Stimulated activated CD4-positive, alpha-beta T cell treated with anti-CD3 and anti-CD28 coated beads, Interleukin-1b, Interleukin-23, amount 100 ng/mL, for 48 hours (primary cell): ENCODE data around the gene IREB2.

Experiments
- DNase-seq: peaks from one replicate; pipeline ENCODE4 v3.0.0-alpha.2; 2020

The IREB2 gene

GRCh38 chr15:78437107-78437761 is 782 bp upstream of the IREB2 start:
- no peak for DNase-seq

- DNase-seq, result peak; percentile 19
Measured at GRCh38 chr15:78438619-78439285, 736 bp downstream of the IREB2 start.

- DNase-seq, result no peak
Measured at GRCh38 chr15:78440375-78441373, 2.7 kb downstream of the IREB2 start.

GRCh38 chr15:78444255-78444654 is 6.2 kb downstream of the IREB2 start:
- DNase-seq, result no peak

GRCh38 chr15:78445875-78446274 is 7.9 kb downstream of the IREB2 start:
- DNase-seq, result no peak

GRCh38 chr15:78446551-78446950 is 8.5 kb downstream of the IREB2 start:
- DNase-seq, result no peak

- DNase-seq, result no peak
Measured at GRCh38 chr15:78448441-78449219, 10.6 kb downstream of the IREB2 start.

- DNase-seq, result no peak
Measured at GRCh38 chr15:78449220-78449999, 11.4 kb downstream of the IREB2 start.

GRCh38 chr15:78450285-78450858 is 12.4 kb downstream of the IREB2 start:
- no peak for DNase-seq

- DNase-seq, result no peak
Measured at GRCh38 chr15:78452485-78452884, 14.5 kb downstream of the IREB2 start.

GRCh38 chr15:78453447-78453846 is 15.4 kb downstream of the IREB2 start:
- no peak for DNase-seq

- no peak for DNase-seq
Measured at GRCh38 chr15:78454992-78455391, 17.0 kb downstream of the IREB2 start.

- DNase-seq, result no peak
Measured at GRCh38 chr15:78455749-78456148, 17.7 kb downstream of the IREB2 start.

- DNase-seq, result no peak
Measured at GRCh38 chr15:78456426-78456825, 18.4 kb downstream of the IREB2 start.

- no peak for DNase-seq
Measured at GRCh38 chr15:78457101-78457500, 19.1 kb downstream of the IREB2 start.

GRCh38 chr15:78460737-78461136 is 22.7 kb downstream of the IREB2 start:
- no peak for DNase-seq

- no peak for DNase-seq
Measured at GRCh38 chr15:78461171-78461888, 23.3 kb downstream of the IREB2 start.

GRCh38 chr15:78469031-78469430 is 31.0 kb downstream of the IREB2 start:
- no peak for DNase-seq

- no peak for DNase-seq
Measured at GRCh38 chr15:78477295-78477694, 39.3 kb downstream of the IREB2 start.

- DNase-seq, result no peak
Measured at GRCh38 chr15:78479650-78480049, 41.6 kb downstream of the IREB2 start.

GRCh38 chr15:78481917-78482316 is 43.9 kb downstream of the IREB2 start:
- DNase-seq, result no peak
